HepG2 (cell line): ENCODE measurements around the gene GSPT1. TPM values are rescaled to one million over a fixed set of nuclear protein-coding genes. Genes with fewer than 3 reads are reported as not detected.

ENCODE experiments used
- ARNTL ChIP-seq: sonication (generic); formaldehyde crosslinking; IDR thresholded peaks from 2 replicates; pipeline ENCODE4 v1.4.0; 2020; ENCODE audit warnings: mild to moderate bottlenecking, missing genetic modification reagents
- FOXA3 ChIP-seq: IDR thresholded peaks from 2 replicates; pipeline ENCODE4 v1.6.1; 2016; ENCODE audit warnings: missing genetic modification reagents, missing compliant biosample characterization
- MBNL3 ChIP-seq: fragments of 250-450 bp; sonication (Bioruptor Pico); conservative IDR thresholded peaks from 2 replicates; pipeline ENCODE4 v1.8.0; 2022; ENCODE audit warnings: mild to moderate bottlenecking, inconsistent platforms
- NFIB ChIP-seq: sonication (generic); formaldehyde crosslinking; IDR thresholded peaks from 2 replicates; pipeline ENCODE4 v1.9.0; 2021; ENCODE audit warnings: missing genetic modification reagents, mild to moderate bottlenecking, borderline replicate concordance
- NR2F6 ChIP-seq, 2 experiments: IDR thresholded peaks; 2 replicates each; pipeline ENCODE4 v1.6.1; 2016; ENCODE audit warnings: antibody characterized with exemption in 1 of 2, mild to moderate bottlenecking in 1 of 2
- NRL ChIP-seq: sonication (generic); formaldehyde crosslinking; IDR thresholded peaks from 2 replicates; pipeline ENCODE4 v1.5.0; 2020; ENCODE audit warnings: missing genetic modification reagents, mild to moderate bottlenecking, moderate library complexity, borderline replicate concordance
- POLR2G ChIP-seq: fragments of 200-400 bp; formaldehyde crosslinking; IDR thresholded peaks from 2 replicates; pipeline ENCODE4 v1.6.1; 2018; ENCODE audit warnings: mild to moderate bottlenecking, low read depth, low read length, moderate library complexity
- SCMH1 ChIP-seq: sonication (generic); formaldehyde crosslinking; IDR thresholded peaks from 2 replicates; pipeline ENCODE4 v1.9.0; 2021; ENCODE audit warnings: missing genetic modification reagents, mild to moderate bottlenecking, borderline replicate concordance
- SETDB1 ChIP-seq: sonication (generic); formaldehyde crosslinking; IDR thresholded peaks from 2 replicates; pipeline ENCODE4 v1.5.1; 2020; ENCODE audit warnings: missing genetic modification reagents, mild to moderate bottlenecking, borderline replicate concordance
- SP2 ChIP-seq: sonication (generic); formaldehyde crosslinking; IDR thresholded peaks from 2 replicates; pipeline ENCODE4 v1.5.1; 2020; ENCODE audit warnings: mild to moderate bottlenecking, missing genetic modification reagents
- WIZ ChIP-seq: sonication (generic); formaldehyde crosslinking; IDR thresholded peaks from 2 replicates; pipeline ENCODE4 v1.5.1; 2020; ENCODE audit warnings: mild to moderate bottlenecking, missing genetic modification reagents
- ZFP36L2 ChIP-seq: sonication (generic); formaldehyde crosslinking; IDR thresholded peaks from 2 replicates; pipeline ENCODE4 v1.4.0; 2020; ENCODE audit warnings: missing genetic modification reagents
- ZNF367 ChIP-seq: sonication (generic); formaldehyde crosslinking; IDR thresholded peaks from 2 replicates; pipeline ENCODE4 v1.4.0; 2020; ENCODE audit warnings: missing genetic modification reagents, borderline replicate concordance
- ZNF660 ChIP-seq: sonication (generic); formaldehyde crosslinking; IDR thresholded peaks from 2 replicates; pipeline ENCODE4 v1.5.1; 2020; ENCODE audit warnings: mild to moderate bottlenecking, low read depth, missing genetic modification reagents, borderline replicate concordance
- ZNF749 ChIP-seq: sonication (generic); formaldehyde crosslinking; IDR thresholded peaks from 2 replicates; pipeline ENCODE4 v1.8.0; 2022; ENCODE audit warnings: mild to moderate bottlenecking, missing genetic modification reagents, moderate library complexity, borderline replicate concordance
- ZNF790 ChIP-seq: sonication (generic); formaldehyde crosslinking; IDR thresholded peaks from 2 replicates; pipeline ENCODE4 v1.8.0; 2022; ENCODE audit warnings: missing genetic modification reagents, mild to moderate bottlenecking, borderline replicate concordance
- ZNF883 ChIP-seq: sonication (generic); formaldehyde crosslinking; IDR thresholded peaks from 2 replicates; pipeline ENCODE4 v1.5.1; 2020; ENCODE audit warnings: mild to moderate bottlenecking, missing genetic modification reagents; ENCODE audit errors: not compliant biosample characterization
- polyA plus RNA-seq, 8 experiments: library from polyadenylated mRNA; depleted of rRNA in 3 of 8; stranded (reverse) in 7 of 8; unstranded in 1 of 8; fragments of >200 nt; fragmentation: Illumina TruSeq in 4 of 8; extraction: Trizol in 4 of 8; gene quantifications; 2 replicates each; pipeline versions ENCODE4 v1.2.1 to v1.2.3, GENCODE V29; 2011 to 2016; ENCODE audit warnings: low read depth in 4 of 8, missing spikeins in 1 of 8, mixed read lengths in 1 of 8; ENCODE audit not compliant: insufficient read depth in 1 of 8
- total RNA-seq, 5 experiments: library from RNA; depleted of rRNA; stranded (reverse); fragments of >200 nt; fragmentation: Illumina TruSeq; extraction: Trizol; gene quantifications; 2 replicates each; pipeline ENCODE4 v1.2.3, GENCODE V29; 2016; ENCODE audit warnings: low read depth in 1 of 5
- TF ChIP-seq, protein P1 (sequence below), 2 experiments: fragments of 450-650 bp in 1 of 2; sonication (generic) in 1 of 2; formaldehyde crosslinking in 1 of 2; IDR thresholded peaks; 2 replicates each; pipeline versions ENCODE4 v1.6.1 to v1.8.0; 2016 to 2022; ENCODE audit warnings: antibody characterized with exemption in 1 of 2, mild to moderate bottlenecking in 1 of 2, missing genetic modification reagents in 1 of 2
- TF ChIP-seq, protein P2 (sequence below): IDR thresholded peaks from 2 replicates; pipeline ENCODE4 v1.6.1; 2016; ENCODE audit warnings: low read depth, borderline replicate concordance
- TF ChIP-seq, protein P3 (sequence below): sonication (generic); formaldehyde crosslinking; IDR thresholded peaks from 2 replicates; pipeline ENCODE4 v1.4.0; 2020; ENCODE audit warnings: missing genetic modification reagents

Gene GSPT1
- total and polyA plus RNA-seq, 2 of the 13 experiments (the other 11 are each of a cell fraction or from before 2014, with no cell fraction given), result 120 to 316 TPM

DNA sequence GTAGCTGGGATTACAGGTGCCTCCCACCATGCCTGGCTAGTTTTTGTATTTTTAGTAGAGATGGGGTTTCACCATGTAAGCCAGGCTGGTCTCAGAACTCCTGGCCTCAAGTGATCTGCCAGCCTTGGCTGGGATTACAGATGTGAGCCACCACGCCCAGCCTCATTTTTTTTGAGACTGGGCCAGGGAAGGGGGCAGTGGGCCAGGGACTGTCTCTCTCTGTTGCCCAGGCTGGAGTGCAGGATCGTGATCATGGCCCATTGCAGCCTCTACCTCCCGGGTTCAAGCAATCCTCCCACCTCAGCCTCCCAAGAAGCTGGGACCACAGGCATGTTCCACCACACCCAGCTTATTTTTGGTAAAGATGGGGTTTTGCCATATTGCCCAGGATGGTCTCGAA lies 80.4 kb downstream of the GSPT1 start (continued):
- TF ChIP-seq, protein P1, sequence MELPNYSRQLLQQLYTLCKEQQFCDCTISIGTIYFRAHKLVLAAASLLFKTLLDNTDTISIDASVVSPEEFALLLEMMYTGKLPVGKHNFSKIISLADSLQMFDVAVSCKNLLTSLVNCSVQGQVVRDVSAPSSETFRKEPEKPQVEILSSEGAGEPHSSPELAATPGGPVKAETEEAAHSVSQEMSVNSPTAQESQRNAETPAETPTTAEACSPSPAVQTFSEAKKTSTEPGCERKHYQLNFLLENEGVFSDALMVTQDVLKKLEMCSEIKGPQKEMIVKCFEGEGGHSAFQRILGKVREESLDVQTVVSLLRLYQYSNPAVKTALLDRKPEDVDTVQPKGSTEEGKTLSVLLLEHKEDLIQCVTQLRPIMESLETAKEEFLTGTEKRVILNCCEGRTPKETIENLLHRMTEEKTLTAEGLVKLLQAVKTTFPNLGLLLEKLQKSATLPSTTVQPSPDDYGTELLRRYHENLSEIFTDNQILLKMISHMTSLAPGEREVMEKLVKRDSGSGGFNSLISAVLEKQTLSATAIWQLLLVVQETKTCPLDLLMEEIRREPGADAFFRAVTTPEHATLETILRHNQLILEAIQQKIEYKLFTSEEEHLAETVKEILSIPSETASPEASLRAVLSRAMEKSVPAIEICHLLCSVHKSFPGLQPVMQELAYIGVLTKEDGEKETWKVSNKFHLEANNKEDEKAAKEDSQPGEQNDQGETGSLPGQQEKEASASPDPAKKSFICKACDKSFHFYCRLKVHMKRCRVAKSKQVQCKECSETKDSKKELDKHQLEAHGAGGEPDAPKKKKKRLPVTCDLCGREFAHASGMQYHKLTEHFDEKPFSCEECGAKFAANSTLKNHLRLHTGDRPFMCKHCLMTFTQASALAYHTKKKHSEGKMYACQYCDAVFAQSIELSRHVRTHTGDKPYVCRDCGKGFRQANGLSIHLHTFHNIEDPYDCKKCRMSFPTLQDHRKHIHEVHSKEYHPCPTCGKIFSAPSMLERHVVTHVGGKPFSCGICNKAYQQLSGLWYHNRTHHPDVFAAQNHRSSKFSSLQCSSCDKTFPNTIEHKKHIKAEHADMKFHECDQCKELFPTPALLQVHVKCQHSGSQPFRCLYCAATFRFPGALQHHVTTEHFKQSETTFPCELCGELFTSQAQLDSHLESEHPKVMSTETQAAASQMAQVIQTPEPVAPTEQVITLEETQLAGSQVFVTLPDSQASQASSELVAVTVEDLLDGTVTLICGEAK (IDR thresholded peaks at IDR 0.05), result no peak
- TF ChIP-seq, protein P1 (CRISPR knock-in tag; IDR thresholded peaks at IDR 0.05), result no peak
- TF ChIP-seq, protein P2, sequence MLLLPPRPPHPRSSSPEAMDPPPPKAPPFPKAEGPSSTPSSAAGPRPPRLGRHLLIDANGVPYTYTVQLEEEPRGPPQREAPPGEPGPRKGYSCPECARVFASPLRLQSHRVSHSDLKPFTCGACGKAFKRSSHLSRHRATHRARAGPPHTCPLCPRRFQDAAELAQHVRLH (CRISPR knock-in tag), result no peak
- TF ChIP-seq WIZ (no peak), ZNF883 (CRISPR knock-in tag) (no peak), ZNF367 (CRISPR knock-in tag) (no peak), ZNF749 (CRISPR knock-in tag) (no peak), SCMH1 (no peak), ZFP36L2 (no peak), ZNF790 (no peak), ZNF660 (CRISPR knock-in tag) (no peak), POLR2G (peak; percentile 28; the same call in 1 of the 2 replicates), NR2F6 (IDR thresholded peaks at IDR 0.05) (no peak), NR2F6 (CRISPR knock-in tag; IDR thresholded peaks at IDR 0.05) (no peak), SETDB1 (no peak), ARNTL (CRISPR knock-in tag) (no peak), SP2 (CRISPR knock-in tag) (peak; percentile 25; the same call in 1 of the 2 replicates), NRL (CRISPR knock-in tag) (no peak), FOXA3 (CRISPR knock-in tag) (no peak), NFIB (no peak), MBNL3 (no peak)
- TF ChIP-seq, protein P3, sequence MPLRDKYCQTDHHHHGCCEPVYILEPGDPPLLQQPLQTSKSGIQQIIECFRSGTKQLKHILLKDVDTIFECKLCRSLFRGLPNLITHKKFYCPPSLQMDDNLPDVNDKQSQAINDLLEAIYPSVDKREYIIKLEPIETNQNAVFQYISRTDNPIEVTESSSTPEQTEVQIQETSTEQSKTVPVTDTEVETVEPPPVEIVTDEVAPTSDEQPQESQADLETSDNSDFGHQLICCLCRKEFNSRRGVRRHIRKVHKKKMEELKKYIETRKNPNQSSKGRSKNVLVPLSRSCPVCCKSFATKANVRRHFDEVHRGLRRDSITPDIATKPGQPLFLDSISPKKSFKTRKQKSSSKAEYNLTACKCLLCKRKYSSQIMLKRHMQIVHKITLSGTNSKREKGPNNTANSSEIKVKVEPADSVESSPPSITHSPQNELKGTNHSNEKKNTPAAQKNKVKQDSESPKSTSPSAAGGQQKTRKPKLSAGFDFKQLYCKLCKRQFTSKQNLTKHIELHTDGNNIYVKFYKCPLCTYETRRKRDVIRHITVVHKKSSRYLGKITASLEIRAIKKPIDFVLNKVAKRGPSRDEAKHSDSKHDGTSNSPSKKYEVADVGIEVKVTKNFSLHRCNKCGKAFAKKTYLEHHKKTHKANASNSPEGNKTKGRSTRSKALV (CRISPR knock-in tag), result no peak
